ENCODE results near the gene MOB1A. TPM values are rescaled to one million over a fixed set of nuclear protein-coding genes. Genes with fewer than 3 reads are reported as not detected.
"Not testable (repeated sequence)": the region's sequence is repeated elsewhere in the genome, so short reads cannot be mapped to it uniquely, and the experiment has no call there.

MOB1A gene
- total RNA-seq, 4 donors from 2014 or later, result 115 to 185 (median 133) TPM

GRCh38 chr2:74219846-74220486, 41.3 kb upstream of the MOB1A start:
- H3K9me3 ChIP-seq, result no peaks in the 10 kb centered on the region
- H3K27me3 ChIP-seq, result no peaks in the 10 kb centered on the region
- H3K4me1 ChIP-seq, result no peaks in the 10 kb centered on the region
- H3K4me3 ChIP-seq, result no peak overlapping the region
- no peak for ATAC-seq
- 93% methylated on average over 5 of the region's 5 CpGs for WGBS, 2 donors (ENCODE audit: low coverage in 1 of 2)
- peaks cover 0 to 47% of the 10 kb centered on the region in 2 donors for H3K36me3 ChIP-seq
- TF ChIP-seq CTCF (IDR thresholded peaks at IDR 0.05) (no peak), POLR2AphosphoS5 (IDR thresholded peaks at IDR 0.05) (no peak), POLR2A (IDR thresholded peaks at IDR 0.05) (no peak), EP300 (IDR thresholded peaks at IDR 0.05) (no peak)
- no peak overlapping the region for H3K27ac ChIP-seq

GRCh38 chr2:74216642-74217041, 38.0 kb upstream of the MOB1A start:
- Histone ChIP-seq H3K27ac (no peak overlapping the region), H3K27me3 (no peaks in the 10 kb centered on the region), H3K4me1 (no peaks in the 10 kb centered on the region), H3K4me3 (no peak overlapping the region), H3K36me3 (peaks cover 0 to 60% of the 10 kb centered on the region in 2 donors), H3K9me3 (no peaks in the 10 kb centered on the region)
- no peak for ATAC-seq
- 70% methylated on average over 2 of the region's 2 CpGs; no CpG with 5 or more reads in 1 of the 2 donors for WGBS, 2 donors (ENCODE audit: low coverage in 1 of 2)
- no peak for TF ChIP-seq CTCF (IDR thresholded peaks at IDR 0.05)
- no peak for TF ChIP-seq EP300 (IDR thresholded peaks at IDR 0.05)
- TF ChIP-seq POLR2AphosphoS5 (IDR thresholded peaks at IDR 0.05), result no peak
- TF ChIP-seq POLR2A (IDR thresholded peaks at IDR 0.05), result no peak

GRCh38 chr2:74215771-74216170, 37.1 kb upstream of the MOB1A start:
- H3K4me1 ChIP-seq, H3K9me3 ChIP-seq, H3K4me3 ChIP-seq, H3K27me3 ChIP-seq, ATAC-seq, H3K27ac ChIP-seq: not testable (repeated sequence)
- WGBS, 2 donors (ENCODE audit: low coverage in 1 of 2), result 91% methylated on average over 4 of the region's 6 CpGs
- H3K36me3 ChIP-seq, result peaks cover 0 to 67% of the 10 kb centered on the region in 2 donors

GRCh38 chr2:74212702-74213410, 34.2 kb upstream of the MOB1A start:
- Histone ChIP-seq H3K27me3 (no peaks in the 10 kb centered on the region), H3K4me1 (no peaks in the 10 kb centered on the region), H3K36me3 (peaks cover 0 to 84% of the 10 kb centered on the region in 2 donors), H3K4me3 (no peak overlapping the region), H3K9me3 (no peaks in the 10 kb centered on the region), H3K27ac (no peak overlapping the region)
- no peak for ATAC-seq
- TF ChIP-seq POLR2A (IDR thresholded peaks at IDR 0.05) (no peak), CTCF (IDR thresholded peaks at IDR 0.05) (no peak), EP300 (IDR thresholded peaks at IDR 0.05) (no peak), POLR2AphosphoS5 (IDR thresholded peaks at IDR 0.05) (no peak)
- 92 to 93% methylated on average over 2 to 3 of the region's 3 CpGs for WGBS, 2 donors (ENCODE audit: low coverage in 1 of 2)

GRCh38 chr2:74206180-74206688, 27.6 kb upstream of the MOB1A start:
- ATAC-seq, result no peak
- WGBS, 2 donors (ENCODE audit: low coverage in 1 of 2), result 66 to 75% methylated on average over 5 to 6 of the region's 6 CpGs

More at GRCh38 chr2:74206180-74206688, 27.6 kb upstream of the MOB1A start:
- Histone ChIP-seq H3K9me3 (no peaks in the 10 kb centered on the region), H3K36me3 (peaks cover 0 to 30% of the 10 kb centered on the region in 2 donors), H3K27ac (peak overlapping the region in 1 of 4 donors; percentile 19), H3K27me3 (no peaks in the 10 kb centered on the region), H3K4me1 (peaks cover 0 to 36% (median 9%) of the 10 kb centered on the region in 3 donors), H3K4me3 (no peak overlapping the region)
- TF ChIP-seq POLR2A (IDR thresholded peaks at IDR 0.05), result no peak
- peak; percentile 58 for TF ChIP-seq POLR2AphosphoS5 (IDR thresholded peaks at IDR 0.05)
